K562 (cell line): ENCODE measurements around the gene PGRMC2. TPM values are rescaled to one million over a fixed set of nuclear protein-coding genes. Genes with fewer than 3 reads are reported as not detected.
A peak's percentile ranks its signal among the peaks of the same experiment; 100 is the strongest.

Experiments
- ATAC-seq: fragments of 200-7000 bp; cut with Tn5 transposase; 3 replicates; pipeline ENCODE4 v1.9.1; 2020; ENCODE audit warnings: moderate library complexity
- BruUV-seq: library from RNA; stranded (reverse); fragments of 400-500 nt; replicated peaks from 2 replicates; lab custom pipeline; 2021; lab: Mats Ljungman, UMichigan
- CTCF ChIA-PET: fragments of 300-600 bp; formaldehyde crosslinking; extraction: SDS; loops from one replicate; lab custom pipeline; 2021; ENCODE audit warnings: low intra/inter-chr PET ratio; lab: Yijun Ruan, JAX
- POLR2A ChIA-PET: fragments of 300-600, 350-650 bp; sonication (Branson Sonifier 250); formaldehyde crosslinking; extraction: SDS; loops from one replicate; lab custom pipeline; 2021; ENCODE audit warnings: antibody characterized with exemption, inconsistent platforms; lab: Yijun Ruan, JAX
- DNase-seq, 4 experiments: peaks; one replicate each; pipeline versions ENCODE4 v3.0.0 to v3.0.0-alpha.2; 2011 to 2018; ENCODE audit warnings: low spot score in 3 of 4, mixed read lengths in 3 of 4; ENCODE audit errors: extremely low read depth in 1 of 4
- FAIRE-seq: peaks from 2 replicates; lab custom pipeline; 2011; peaks lifted over from hg19 to GRCh38; lab: Jason Lieb, UNC
- H2AFZ ChIP-seq: 2 replicates; pipeline ENCODE4 v1.6.0; 2011; ENCODE audit warnings: low read depth, low read length, control low read depth, inconsistent platforms
- H3K27ac ChIP-seq: fragments of 200-600 bp; 3 replicates; pipeline ENCODE4 v1.8.0; 2011; ENCODE audit warnings: low read depth, mild to moderate bottlenecking, control low read depth, inconsistent platforms, low read length, moderate library complexity, mixed read lengths; ENCODE audit errors: extremely low read depth
- H3K27me3 ChIP-seq, 2 experiments: fragments of 300-600 bp in 1 of 2; 2 replicates in 1 of 2; 3 replicates in 1 of 2; pipeline versions ENCODE4 v1.6.0 to v1.8.0; 2011; ENCODE audit warnings: inconsistent platforms in 2 of 2, low read length in 2 of 2, mild to moderate bottlenecking in 1 of 2, mixed read lengths in 1 of 2, moderate library complexity in 1 of 2; ENCODE audit not compliant: control insufficient read depth in 2 of 2, insufficient read depth in 2 of 2
- H3K36me3 ChIP-seq: fragments of 300-600 bp; 3 replicates; pipeline ENCODE4 v1.8.0; 2011; ENCODE audit warnings: mild to moderate bottlenecking, low read length, inconsistent platforms; ENCODE audit not compliant: control insufficient read depth, insufficient read depth
- H3K4me1 ChIP-seq, 2 experiments: fragments of 200-600 bp in 1 of 2; replicated peaks in 1 of 2; 2 replicates in 1 of 2; 3 replicates in 1 of 2; pipeline versions ENCODE4 v1.5.1 to v1.8.0; 2011; ENCODE audit warnings: inconsistent platforms in 2 of 2, low read length in 2 of 2, mild to moderate bottlenecking in 1 of 2, mixed read lengths in 1 of 2, moderate library complexity in 1 of 2; ENCODE audit not compliant: control insufficient read depth in 2 of 2, insufficient read depth in 2 of 2
- H3K4me2 ChIP-seq: 2 replicates; pipeline ENCODE4 v1.6.1; 2011; ENCODE audit warnings: low read length, control low read depth, inconsistent platforms, mixed read lengths; ENCODE audit not compliant: insufficient read depth
- H3K4me3 ChIP-seq: fragments of 200-600 bp; sonication (generic), shearing (Covaris generic); 2 replicates; pipeline ENCODE4 v1.5.1; 2016; ENCODE audit warnings: control low read depth, inconsistent platforms
- H3K79me2 ChIP-seq: fragments of 200-600 bp; 3 replicates; pipeline ENCODE4 v1.8.0; 2011; ENCODE audit warnings: low read length, inconsistent platforms; ENCODE audit not compliant: control insufficient read depth, insufficient read depth
- H3K9ac ChIP-seq, 2 experiments: 2 replicates each; pipeline versions ENCODE4 v1.6.0 to v1.6.1; 2011; ENCODE audit warnings: low read depth in 2 of 2, low read length in 2 of 2, control low read depth in 1 of 2, inconsistent platforms in 1 of 2, mild to moderate bottlenecking in 1 of 2, mixed read lengths in 1 of 2; ENCODE audit not compliant: insufficient read depth in 1 of 2
- H3K9me1 ChIP-seq: one replicate; pipeline ENCODE4 v1.6.0; 2011; ENCODE audit warnings: inconsistent platforms, mild to moderate bottlenecking, low read length, moderate library complexity; ENCODE audit not compliant: control insufficient read depth, insufficient read depth
- H3K9me3 ChIP-seq: replicated peaks from 2 replicates; pipeline ENCODE4 v1.5.1; 2011; ENCODE audit warnings: low read depth, low read length, inconsistent platforms; ENCODE audit not compliant: control insufficient read depth, insufficient read depth
- H4K20me1 ChIP-seq: replicated peaks from 2 replicates; pipeline ENCODE4 v1.6.1; 2011; ENCODE audit warnings: low read length, inconsistent platforms, mixed read lengths; ENCODE audit not compliant: control insufficient read depth, insufficient read depth
- CREB3L1 ChIP-seq: fragments of 450-650 bp; IDR thresholded peaks from 2 replicates; pipeline ENCODE4 v1.6.1; 2014; ENCODE audit warnings: low read depth, mild to moderate bottlenecking, moderate library complexity, borderline replicate concordance
- DDX20 ChIP-seq: fragments of 450-650 bp; IDR thresholded peaks from 2 replicates; pipeline ENCODE4 v1.6.1; 2016; ENCODE audit warnings: missing genetic modification characterization, low read depth, mild to moderate bottlenecking, missing compliant biosample characterization, moderate library complexity
- GATAD2A ChIP-seq: fragments of 450-650 bp; IDR thresholded peaks from 2 replicates; pipeline ENCODE4 v1.6.1; 2017
- KLF6 ChIP-seq: fragments of 250-450 bp; sonication (Bioruptor Pico); IDR thresholded peaks from 2 replicates; pipeline ENCODE4 v1.4.0; 2020; ENCODE audit warnings: mild to moderate bottlenecking, moderate library complexity, borderline replicate concordance
- RFX5 ChIP-seq: IDR thresholded peaks from 2 replicates; pipeline ENCODE4 v1.6.1; 2011; ENCODE audit warnings: low read depth, mild to moderate bottlenecking, improper control_type of control experiment, low read length
- SMAD4 ChIP-seq: fragments of 250-450 bp; sonication (Bioruptor Pico); conservative IDR thresholded peaks from 2 replicates; pipeline ENCODE4 v1.8.0; 2021; ENCODE audit warnings: inconsistent platforms, mild to moderate bottlenecking, moderate library complexity
- USF1 ChIP-seq: sonication (generic); formaldehyde crosslinking; IDR thresholded peaks from 2 replicates; pipeline ENCODE4 v1.9.0; 2022; ENCODE audit warnings: mild to moderate bottlenecking, missing genetic modification reagents
- ZNF23 ChIP-seq: fragments of 250-450 bp; sonication (Bioruptor Pico); IDR thresholded peaks from 2 replicates; pipeline ENCODE4 v1.4.0; 2020; ENCODE audit warnings: mild to moderate bottlenecking
- ZNF263 ChIP-seq: sonication (generic); formaldehyde crosslinking; IDR thresholded peaks from 2 replicates; pipeline ENCODE4 v1.8.0; 2022; ENCODE audit warnings: mild to moderate bottlenecking, missing genetic modification reagents, borderline replicate concordance
- WGBS: fragments of 100-300 bp; shearing (Covaris generic); methylation state at CpG from one replicate; pipeline ENCODE4 v1.1.6; 2016; ENCODE audit warnings: low coverage, mixed read lengths; ENCODE audit not compliant: insufficient coverage; ENCODE audit errors: missing lambda C conversion rate; 5-methylcytosine and 5-hydroxymethylcytosine counted together
- in situ Hi-C: fragments of 300-500 bp; cut with MboI; formaldehyde crosslinking; loops from 4 replicates; pipeline ENCODE4 v1.15.0; 2018; ENCODE audit warnings: inconsistent platforms, mixed read lengths
- intact Hi-C: fragments of 100-400 bp; cut with micrococcal nuclease; formaldehyde crosslinking; loops from 2 replicates; pipeline ENCODE4 v1.14.2; 2022
- polyA plus RNA-seq, 8 experiments: library from polyadenylated mRNA; depleted of rRNA in 4 of 8; stranded (reverse) in 5 of 8; unstranded in 3 of 8; fragments of >200 nt; fragmentation: Nextera tagmentation in 2 of 8; fragmentation: Illumina TruSeq in 1 of 8; extraction: Ambion mirVana in 2 of 8; extraction: Trizol in 1 of 8; gene quantifications; 2 replicates each; pipeline versions ENCODE4 v1.2.1 to v1.2.3, GENCODE V29; 2011 to 2014; ENCODE audit warnings: inconsistent platforms in 1 of 8, missing spikeins in 1 of 8
- total RNA-seq, 7 experiments: library from RNA; depleted of rRNA in 6 of 7; stranded (reverse); fragments of >200 nt in 6 of 7; fragmentation: Illumina TruSeq in 2 of 7; extraction: Trizol in 2 of 7; gene quantifications; 2 replicates each; pipeline versions ENCODE4 v1.2.1 to v1.2.3, GENCODE V29; 2011 to 2021; ENCODE audit warnings: low replicate concordance in 1 of 7

Gene PGRMC2
- total and polyA plus RNA-seq, 9 of the 15 experiments (the other 6 are each of a cell fraction or from before 2014, with no cell fraction given) = 12.4 to 81.3 (median 22.7) TPM

- BruUV-seq = no TSS peak
- TF ChIP-seq SMAD4 (CRISPR knock-in tag) (no peak), RFX5 (no peak), ZNF23 (CRISPR knock-in tag) (no peak), ZNF263 (CRISPR knock-in tag) (no peak), KLF6 (CRISPR knock-in tag) (no peak), GATAD2A (no peak), DDX20 (tag) (no peak), USF1 (no peak), CREB3L1 (no peak)
- H3K27me3 ChIP-seq = no peaks in the 10 kb centered on the region
- POLR2A ChIA-PET = no interaction called here
- H2AFZ ChIP-seq = peak overlapping the region; percentile 17; the same call in 1 of the 2 replicates
- DNase-seq (no peak), ATAC-seq (no peak), FAIRE-seq (no peak)
- in situ Hi-C loops = no loop called here
- no peak overlapping the region for H3K4me2 ChIP-seq
- no peak overlapping the region for H3K9ac ChIP-seq
- 50% methylated on average over 2 of the region's 2 CpGs for WGBS
- CTCF ChIA-PET = no interaction called here
- no peaks in the 10 kb centered on the region for H3K79me2 ChIP-seq
- H3K9me1 ChIP-seq = no peaks in the 10 kb centered on the region
- intact Hi-C loops = no loop called here
- no peaks in the 10 kb centered on the region for H3K9me3 ChIP-seq
- H3K36me3 ChIP-seq = no peaks in the 10 kb centered on the region
- H3K27ac ChIP-seq = no peak overlapping the region
- H4K20me1 ChIP-seq = no peaks in the 10 kb centered on the region
- H3K4me1 ChIP-seq = peaks cover 8 to 15% of the 10 kb centered on the region in 2 experiments
- H3K4me3 ChIP-seq = no peak overlapping the region
Observed at GRCh38 chr4:128311659-128312403, 24.2 kb upstream of the PGRMC2 start.
